ENCODE data around the gene ADARB2.
"Not testable (repeated sequence)": the region's sequence is repeated elsewhere in the genome, so short reads cannot be mapped to it uniquely, and the experiment has no call there.

Gene ADARB2

GRCh38 chr10:1434912-1435692, 302.2 kb downstream of the ADARB2 start:
- no peak overlapping the region for H3K27ac Mint-ChIP-seq
- no peak overlapping the region for H3K4me3 Mint-ChIP-seq
- peaks cover 5% of the 10 kb centered on the region for H3K9me3 Mint-ChIP-seq
- no peaks in the 10 kb centered on the region for H3K4me1 Mint-ChIP-seq (ENCODE audit: low read depth)
- H3K36me3 Mint-ChIP-seq (ENCODE audit: low read depth): no peaks in the 10 kb centered on the region
- no peaks in the 10 kb centered on the region for H3K27me3 Mint-ChIP-seq
- intact Hi-C loops (cut with micrococcal nuclease): no loop called here

- Mint-ChIP-seq H3K27ac (no peak overlapping the region), H3K27me3 (no peaks in the 10 kb centered on the region)
- intact Hi-C loops (cut with micrococcal nuclease): no loop called here
Measured at GRCh38 chr10:1434202-1434601, 303.1 kb downstream of the ADARB2 start.

GRCh38 chr10:1432161-1432560, 305.2 kb downstream of the ADARB2 start:
- no peak overlapping the region for H3K27ac Mint-ChIP-seq
- intact Hi-C loops (cut with micrococcal nuclease): no loop called here
- no peaks in the 10 kb centered on the region for H3K4me1 Mint-ChIP-seq (ENCODE audit: low read depth)
- H3K9me3 Mint-ChIP-seq: peaks cover 10% of the 10 kb centered on the region
- no peak overlapping the region for H3K4me3 Mint-ChIP-seq
- no peaks in the 10 kb centered on the region for H3K36me3 Mint-ChIP-seq (ENCODE audit: low read depth)
- H3K27me3 Mint-ChIP-seq: no peaks in the 10 kb centered on the region

More at GRCh38 chr10:1434202-1434601, 303.1 kb downstream of the ADARB2 start:
- Mint-ChIP-seq H3K4me1 (ENCODE audit: low read depth) (no peaks in the 10 kb centered on the region), H3K9me3 (peaks cover 10% of the 10 kb centered on the region), H3K4me3 (no peak overlapping the region), H3K36me3 (ENCODE audit: low read depth) (no peaks in the 10 kb centered on the region)

GRCh38 chr10:1431229-1431628, 306.1 kb downstream of the ADARB2 start:
- intact Hi-C loops (cut with micrococcal nuclease): no loop called here
- no peaks in the 10 kb centered on the region for H3K36me3 Mint-ChIP-seq (ENCODE audit: low read depth)
- H3K4me1 Mint-ChIP-seq (ENCODE audit: low read depth): no peaks in the 10 kb centered on the region
- H3K4me3 Mint-ChIP-seq: no peak overlapping the region
- H3K27ac Mint-ChIP-seq: no peak overlapping the region
- peaks cover 4% of the 10 kb centered on the region for H3K27me3 Mint-ChIP-seq
- H3K9me3 Mint-ChIP-seq: peaks cover 10% of the 10 kb centered on the region

GRCh38 chr10:1427521-1428186, 309.7 kb downstream of the ADARB2 start:
- H3K4me3 Mint-ChIP-seq; H3K36me3 Mint-ChIP-seq (ENCODE audit: low read depth); H3K4me1 Mint-ChIP-seq (ENCODE audit: low read depth); H3K27me3 Mint-ChIP-seq; intact Hi-C loops (cut with micrococcal nuclease); H3K27ac Mint-ChIP-seq; H3K9me3 Mint-ChIP-seq: not testable (repeated sequence)

GRCh38 chr10:1426786-1427185, 310.5 kb downstream of the ADARB2 start:
- Mint-ChIP-seq H3K9me3 (peaks cover 10% of the 10 kb centered on the region), H3K4me1 (ENCODE audit: low read depth) (no peaks in the 10 kb centered on the region), H3K27ac (no peak overlapping the region), H3K36me3 (ENCODE audit: low read depth) (no peaks in the 10 kb centered on the region), H3K4me3 (no peak overlapping the region), H3K27me3 (peaks cover 8% of the 10 kb centered on the region)
- intact Hi-C loops (cut with micrococcal nuclease): no loop called here

- Mint-ChIP-seq H3K4me3 (no peak overlapping the region), H3K27ac (no peak overlapping the region), H3K9me3 (peaks cover 10% of the 10 kb centered on the region), H3K4me1 (ENCODE audit: low read depth) (peaks cover 2% of the 10 kb centered on the region), H3K36me3 (ENCODE audit: low read depth) (no peaks in the 10 kb centered on the region), H3K27me3 (peaks cover 11% of the 10 kb centered on the region)
- intact Hi-C loops (cut with micrococcal nuclease): no loop called here
Measured at GRCh38 chr10:1425879-1426278, 311.4 kb downstream of the ADARB2 start.

GRCh38 chr10:1424648-1425047, 312.7 kb downstream of the ADARB2 start:
- peaks cover 19% of the 10 kb centered on the region for H3K27me3 Mint-ChIP-seq
- peaks cover 9% of the 10 kb centered on the region for H3K4me1 Mint-ChIP-seq (ENCODE audit: low read depth)
- H3K27ac Mint-ChIP-seq: no peak overlapping the region
- H3K36me3 Mint-ChIP-seq (ENCODE audit: low read depth): no peaks in the 10 kb centered on the region
- intact Hi-C loops (cut with micrococcal nuclease): no loop called here
- peaks cover under 1% of the 10 kb centered on the region for H3K9me3 Mint-ChIP-seq
- no peak overlapping the region for H3K4me3 Mint-ChIP-seq

- Mint-ChIP-seq H3K9me3 (no peaks in the 10 kb centered on the region), H3K4me3 (no peak overlapping the region), H3K4me1 (ENCODE audit: low read depth) (peaks cover 9% of the 10 kb centered on the region), H3K27ac (no peak overlapping the region), H3K36me3 (ENCODE audit: low read depth) (no peaks in the 10 kb centered on the region), H3K27me3 (peaks cover 19% of the 10 kb centered on the region)
- intact Hi-C loops (cut with micrococcal nuclease): no loop called here
Measured at GRCh38 chr10:1423676-1424253, 313.6 kb downstream of the ADARB2 start.

GRCh38 chr10:1422275-1422674, 315.1 kb downstream of the ADARB2 start:
- Mint-ChIP-seq H3K27ac (no peak overlapping the region), H3K36me3 (ENCODE audit: low read depth) (no peaks in the 10 kb centered on the region), H3K27me3 (peaks cover 19% of the 10 kb centered on the region), H3K9me3 (no peaks in the 10 kb centered on the region), H3K4me1 (ENCODE audit: low read depth) (peaks cover 9% of the 10 kb centered on the region), H3K4me3 (no peak overlapping the region)
- intact Hi-C loops (cut with micrococcal nuclease): no loop called here

GRCh38 chr10:1420661-1421362, 316.5 kb downstream of the ADARB2 start:
- H3K9me3 Mint-ChIP-seq: no peaks in the 10 kb centered on the region
- H3K27ac Mint-ChIP-seq: no peak overlapping the region
- peaks cover 9% of the 10 kb centered on the region for H3K4me1 Mint-ChIP-seq (ENCODE audit: low read depth)
- peaks cover 15% of the 10 kb centered on the region for H3K27me3 Mint-ChIP-seq
- H3K36me3 Mint-ChIP-seq (ENCODE audit: low read depth): no peaks in the 10 kb centered on the region
- intact Hi-C loops (cut with micrococcal nuclease): no loop called here
- no peak overlapping the region for H3K4me3 Mint-ChIP-seq

- no peaks in the 10 kb centered on the region for H3K36me3 Mint-ChIP-seq (ENCODE audit: low read depth)
- no peaks in the 10 kb centered on the region for H3K9me3 Mint-ChIP-seq
- H3K27me3 Mint-ChIP-seq: peaks cover 11% of the 10 kb centered on the region
- H3K4me1 Mint-ChIP-seq (ENCODE audit: low read depth): peaks cover 9% of the 10 kb centered on the region
- no peak overlapping the region for H3K27ac Mint-ChIP-seq
- no peak overlapping the region for H3K4me3 Mint-ChIP-seq
- intact Hi-C loops (cut with micrococcal nuclease): no loop called here
Measured at GRCh38 chr10:1419796-1420610, 317.3 kb downstream of the ADARB2 start.

- no peaks in the 10 kb centered on the region for H3K9me3 Mint-ChIP-seq
- no peak overlapping the region for H3K27ac Mint-ChIP-seq
- intact Hi-C loops (cut with micrococcal nuclease): no loop called here
- H3K36me3 Mint-ChIP-seq (ENCODE audit: low read depth): no peaks in the 10 kb centered on the region
- H3K27me3 Mint-ChIP-seq: peaks cover 15% of the 10 kb centered on the region
- peaks cover 9% of the 10 kb centered on the region for H3K4me1 Mint-ChIP-seq (ENCODE audit: low read depth)
- H3K4me3 Mint-ChIP-seq: no peak overlapping the region
Measured at GRCh38 chr10:1418031-1418550, 319.2 kb downstream of the ADARB2 start.

All from dendritic cell treated with granulocyte-macrophage colony-stimulating factor and Interleukin-4, amounts not matched to agents 40 ng/mL and 50 ng/mL, for 4 days (primary cell).